GM06990 (cell line): ENCODE results near the gene AGBL2.

Experiments
- DNase-seq: peaks from one replicate; pipeline ENCODE4 v3.0.0-alpha.2; 2011; ENCODE audit not compliant: insufficient read length; ENCODE audit errors: extremely low read depth
- H3K27me3 ChIP-seq: replicated peaks from 2 replicates; pipeline ENCODE4 v1.6.0; 2011; ENCODE audit warnings: low read length; ENCODE audit not compliant: control insufficient read depth, insufficient read depth
- H3K36me3 ChIP-seq: 2 replicates; pipeline ENCODE4 v1.5.1; 2011; ENCODE audit warnings: low read length; ENCODE audit not compliant: control insufficient read depth, insufficient read depth
- H3K4me3 ChIP-seq: replicated peaks from 2 replicates; pipeline ENCODE4 v1.5.1; 2011; ENCODE audit warnings: low read depth, mild to moderate bottlenecking, control low read depth, low read length
- CTCF ChIP-seq: IDR thresholded peaks from 2 replicates; pipeline ENCODE4 v1.5.1; 2011; ENCODE audit warnings: low read length, control low read depth, mild to moderate bottlenecking, inconsistent platforms; ENCODE audit not compliant: insufficient read depth, poor library complexity, severe bottlenecking

The AGBL2 gene

GRCh38 chr11:47631473-47631872 lies 83.7 kb downstream of the AGBL2 start:
- peaks cover 15% of the 10 kb centered on the region for H3K36me3 ChIP-seq
- H3K27me3 ChIP-seq = no peaks in the 10 kb centered on the region
- no peak overlapping the region for H3K4me3 ChIP-seq
- no peak for DNase-seq
- no peak for TF ChIP-seq CTCF

- TF ChIP-seq CTCF = no peak
- Histone ChIP-seq H3K36me3 (peaks cover 12% of the 10 kb centered on the region), H3K4me3 (no peak overlapping the region), H3K27me3 (no peaks in the 10 kb centered on the region)
- DNase-seq = no peak
Measured at GRCh38 chr11:47628026-47628425, 87.1 kb downstream of the AGBL2 start.

- Histone ChIP-seq H3K36me3 (peaks cover 14% of the 10 kb centered on the region), H3K27me3 (no peaks in the 10 kb centered on the region), H3K4me3 (no peak overlapping the region)
- no peak for TF ChIP-seq CTCF
- no peak for DNase-seq
Measured at GRCh38 chr11:47626234-47626633, 88.9 kb downstream of the AGBL2 start.

- no peak for DNase-seq
- no peak for TF ChIP-seq CTCF
- Histone ChIP-seq H3K36me3 (peaks cover 13% of the 10 kb centered on the region), H3K27me3 (no peaks in the 10 kb centered on the region), H3K4me3 (no peak overlapping the region)
Measured at GRCh38 chr11:47620836-47621378, 94.3 kb downstream of the AGBL2 start.

GRCh38 chr11:47617417-47617809 lies 97.8 kb downstream of the AGBL2 start:
- Histone ChIP-seq H3K4me3 (no peak overlapping the region), H3K27me3 (no peaks in the 10 kb centered on the region), H3K36me3 (peaks cover 7% of the 10 kb centered on the region)
- DNase-seq = no peak
- TF ChIP-seq CTCF = no peak
